GM19455 (cell line): ENCODE data around the gene RNF145.
"Not testable (repeated sequence)": the region's sequence is repeated elsewhere in the genome, so short reads cannot be mapped to it uniquely, and the experiment has no call there.

Source experiments
- ATAC-seq: cut with Tn5 transposase; IDR thresholded peaks from one replicate; pipeline ENCODE4 v1.9.1; 2021; ENCODE audit not compliant: unreplicated experiment

RNF145 gene

DNA sequence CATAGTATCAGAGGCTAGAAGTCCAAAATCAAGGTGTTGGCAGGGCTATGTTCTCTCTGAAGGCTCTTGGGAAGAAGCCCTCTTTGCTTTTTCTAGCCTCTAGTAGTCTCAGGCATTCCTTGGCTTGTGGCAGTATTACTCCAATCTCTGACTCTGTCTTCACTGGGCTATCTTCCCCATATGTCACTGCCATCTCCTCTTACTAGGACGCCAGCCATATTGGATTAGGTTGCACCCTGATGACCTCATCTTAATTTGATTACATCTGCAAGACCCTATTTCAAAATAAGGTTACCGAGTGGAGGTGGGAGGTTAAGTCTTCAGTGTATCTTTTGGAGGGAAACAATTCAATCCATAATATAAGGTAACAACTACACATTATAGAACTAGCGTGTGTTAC, 88.3 kb downstream of the RNF145 start:
- ATAC-seq, result no peak

DNA sequence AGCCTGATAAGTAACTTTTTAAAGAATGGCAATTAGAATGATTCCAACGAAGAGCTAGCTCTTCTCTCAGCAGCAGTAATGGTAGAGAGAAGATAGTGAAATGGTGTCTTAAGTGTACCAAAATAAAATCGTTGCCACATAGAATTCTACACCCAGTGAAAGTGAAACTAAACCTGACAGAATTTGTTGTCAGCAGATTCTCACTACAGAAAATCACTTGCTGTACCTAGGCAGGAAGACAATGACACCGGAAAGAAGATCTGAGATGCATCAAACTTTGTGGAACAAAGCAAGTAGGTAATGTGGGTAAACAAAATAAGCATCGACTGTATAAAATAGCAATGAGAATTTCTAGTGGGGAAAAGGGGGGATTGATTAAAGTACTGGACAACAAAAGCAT, 88.9 kb downstream of the RNF145 start:
- ATAC-seq, result no peak

DNA sequence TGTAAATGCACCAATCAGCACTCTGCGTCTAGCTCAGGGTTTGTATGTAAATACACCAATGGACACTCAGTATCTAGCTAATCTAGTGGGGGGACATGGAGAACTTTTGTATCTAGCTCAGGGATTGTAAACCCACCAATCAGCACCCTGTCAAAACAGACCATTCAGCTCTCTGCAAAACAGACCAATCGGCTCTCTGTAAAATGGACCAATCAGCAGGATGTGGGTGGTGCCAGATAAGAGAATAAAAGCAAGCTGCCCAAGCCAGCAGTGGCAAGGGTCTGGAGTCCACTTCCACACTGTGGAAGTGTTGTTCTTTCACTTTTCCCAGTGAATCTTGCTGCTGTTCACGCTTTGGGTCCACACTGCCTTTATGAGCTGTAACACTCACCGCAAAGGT, 89.5 kb downstream of the RNF145 start:
- not testable (repeated sequence) for ATAC-seq

DNA sequence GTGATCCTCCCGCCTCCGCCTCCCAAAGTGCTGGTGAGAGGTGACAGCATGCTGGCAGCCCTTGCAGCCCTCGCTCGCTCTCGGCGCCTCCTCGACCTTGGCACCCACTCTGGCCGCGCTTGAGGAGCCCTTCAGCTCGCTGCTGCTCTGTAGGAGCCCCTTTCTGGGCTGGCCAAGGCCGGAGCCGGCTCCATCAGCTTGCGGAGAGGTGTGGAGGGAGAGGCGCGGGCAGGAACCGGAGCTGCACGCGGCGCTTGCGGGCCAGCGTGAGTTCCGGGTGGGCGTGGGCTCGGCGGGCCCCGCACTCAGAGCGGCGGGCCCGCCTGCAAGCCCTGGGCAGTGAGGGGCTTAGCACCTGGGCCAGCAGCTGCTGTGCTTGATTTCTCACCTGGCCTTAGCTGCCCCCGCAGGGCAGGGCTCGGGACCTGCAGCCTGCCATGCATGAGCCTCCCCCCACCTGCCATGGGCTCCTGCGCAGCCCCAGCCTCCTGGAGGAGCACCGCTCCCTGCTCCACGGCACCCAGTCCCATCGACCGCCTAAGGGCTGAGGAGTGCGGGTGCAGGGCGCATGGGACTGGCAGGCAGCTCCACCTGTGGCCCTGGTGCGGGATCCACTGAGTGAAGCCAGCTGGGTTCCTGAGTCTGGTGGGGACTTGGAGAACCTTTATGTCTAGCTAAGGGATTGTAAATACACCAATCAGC, 90.2 kb downstream of the RNF145 start:
- not testable (repeated sequence) for ATAC-seq

DNA sequence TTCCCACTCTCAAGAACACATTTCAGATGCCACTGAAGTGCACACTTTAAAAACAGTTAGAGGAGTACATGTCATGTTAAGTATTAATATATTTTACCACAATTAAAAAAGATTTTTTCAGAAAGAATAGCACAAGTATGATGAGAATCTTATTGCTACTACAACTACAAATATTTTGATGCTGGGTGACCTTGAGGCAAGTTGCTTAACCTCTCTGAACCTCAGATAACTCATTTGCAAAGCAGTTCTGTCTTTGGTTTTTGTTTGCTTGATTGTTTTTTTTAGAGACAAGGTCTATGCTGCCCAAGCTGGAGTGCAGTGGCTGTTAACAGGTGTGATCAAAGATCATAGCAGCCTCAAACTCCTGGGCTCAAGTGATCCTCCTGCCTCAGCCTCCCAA, 95.9 kb downstream of the RNF145 start:
- no peak for ATAC-seq

DNA sequence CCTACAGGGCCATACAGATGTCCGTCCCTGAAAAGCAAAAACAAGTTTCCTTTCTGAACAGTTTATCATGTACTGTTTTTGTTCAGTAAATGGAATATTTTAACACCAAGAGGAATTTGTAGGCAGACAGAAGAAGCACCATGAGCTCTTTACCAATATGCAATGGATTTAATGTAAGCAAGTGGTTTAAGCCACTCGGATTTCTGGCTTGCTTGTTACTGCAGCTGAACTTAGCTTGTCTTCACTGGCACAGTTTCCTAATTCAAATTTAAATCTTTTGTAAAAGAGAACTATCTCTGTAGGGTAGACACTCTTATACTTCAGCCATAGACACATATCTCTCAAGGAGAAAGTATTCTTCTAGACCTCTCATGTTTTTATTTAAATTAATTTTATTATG, 96.9 kb downstream of the RNF145 start:
- no peak for ATAC-seq
